GM19023 (cell line): ENCODE measurements around the gene SAP30BP.

ENCODE experiments used
- ATAC-seq: cut with Tn5 transposase; IDR thresholded peaks from one replicate; pipeline ENCODE4 v1.9.1; 2021; ENCODE audit warnings: mild to moderate bottlenecking, moderate library complexity; ENCODE audit not compliant: unreplicated experiment

Gene SAP30BP

GRCh38 chr17:75684249-75684648, 17.1 kb downstream of the SAP30BP start:
- ATAC-seq, result no peak

- ATAC-seq, result no peak
Measured at GRCh38 chr17:75684924-75685323, 17.8 kb downstream of the SAP30BP start.

DNA sequence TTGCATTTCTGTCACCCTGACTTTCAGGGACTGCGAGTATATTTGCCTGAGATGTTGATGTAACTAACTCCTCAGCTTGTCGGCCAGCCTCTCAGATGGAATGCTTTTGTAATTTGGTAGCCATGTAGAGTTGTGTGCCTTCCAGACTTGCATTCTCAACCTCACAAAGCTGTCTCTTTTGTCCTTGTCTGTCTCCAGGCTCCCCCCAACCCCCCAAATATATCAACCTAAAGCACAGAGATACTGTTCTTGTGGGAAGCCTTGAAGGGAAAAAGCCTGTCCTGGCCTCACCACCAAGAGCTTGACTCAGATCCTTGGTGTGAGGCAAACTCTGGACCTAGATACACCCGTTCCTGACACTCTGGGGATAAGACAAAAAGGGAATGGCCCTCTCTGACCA, 18.4 kb downstream of the SAP30BP start:
- no peak for ATAC-seq

GRCh38 chr17:75688209-75688825, 21.2 kb downstream of the SAP30BP start:
- ATAC-seq, result no peak

- no peak for ATAC-seq
Measured at GRCh38 chr17:75689441-75689873, 22.3 kb downstream of the SAP30BP start.

- no peak for ATAC-seq
Measured at GRCh38 chr17:75691371-75691791, 24.2 kb downstream of the SAP30BP start.

GRCh38 chr17:75691801-75692626, 24.9 kb downstream of the SAP30BP start:
- ATAC-seq, result no peak

DNA sequence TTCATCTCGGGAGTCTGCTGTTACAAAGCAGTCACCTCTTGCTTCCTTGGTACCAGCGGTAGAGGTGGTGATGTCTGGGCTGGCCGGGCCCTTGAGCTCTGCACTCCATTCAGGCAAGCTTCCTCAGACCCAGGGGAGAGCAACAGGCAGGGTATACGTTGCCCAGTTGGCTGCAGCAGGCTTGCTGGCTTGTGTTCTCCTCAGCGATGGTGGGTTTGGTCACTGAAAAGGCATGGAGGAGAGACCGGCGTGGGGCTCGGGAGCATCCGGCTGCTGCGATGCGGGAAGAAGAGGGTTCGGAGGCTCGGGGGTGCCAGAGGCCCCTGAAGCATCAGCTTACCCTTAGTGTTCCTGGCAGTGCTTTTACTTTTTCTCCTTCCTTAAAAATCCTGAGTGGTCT, 25.8 kb downstream of the SAP30BP start:
- ATAC-seq, result no peak

- no peak for ATAC-seq
Measured at GRCh38 chr17:75693500-75694481, 26.7 kb downstream of the SAP30BP start.

GRCh38 chr17:75694536-75694935, 27.4 kb downstream of the SAP30BP start:
- ATAC-seq, result no peak

GRCh38 chr17:75695141-75695829, 28.1 kb downstream of the SAP30BP start:
- ATAC-seq, result no peak

DNA sequence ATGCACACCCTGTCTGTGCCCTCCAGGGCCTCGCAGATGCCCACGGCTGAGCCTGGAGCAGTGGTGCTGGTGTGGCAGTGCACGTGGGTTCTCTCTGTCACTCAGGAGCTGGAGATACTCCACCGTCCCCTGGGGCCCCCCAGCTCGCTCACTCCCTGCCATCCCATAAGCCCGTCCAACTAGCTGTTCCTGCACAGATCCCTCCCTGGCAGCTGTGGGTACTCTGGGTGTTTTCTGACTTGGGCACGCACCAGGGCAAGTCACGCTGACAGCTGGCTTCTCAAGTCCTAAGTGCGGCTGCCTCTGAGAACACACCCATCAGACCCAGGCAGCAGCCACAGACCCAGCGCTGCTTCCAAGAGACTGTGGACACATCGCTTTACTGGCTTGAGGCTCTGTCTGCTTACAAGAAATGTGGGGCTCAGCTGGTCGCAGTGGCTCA, 28.7 kb downstream of the SAP30BP start:
- no peak for ATAC-seq

GRCh38 chr17:75697651-75698291, 30.6 kb downstream of the SAP30BP start:
- no peak for ATAC-seq

GRCh38 chr17:75698659-75699058, 31.5 kb downstream of the SAP30BP start:
- ATAC-seq, result no peak

DNA sequence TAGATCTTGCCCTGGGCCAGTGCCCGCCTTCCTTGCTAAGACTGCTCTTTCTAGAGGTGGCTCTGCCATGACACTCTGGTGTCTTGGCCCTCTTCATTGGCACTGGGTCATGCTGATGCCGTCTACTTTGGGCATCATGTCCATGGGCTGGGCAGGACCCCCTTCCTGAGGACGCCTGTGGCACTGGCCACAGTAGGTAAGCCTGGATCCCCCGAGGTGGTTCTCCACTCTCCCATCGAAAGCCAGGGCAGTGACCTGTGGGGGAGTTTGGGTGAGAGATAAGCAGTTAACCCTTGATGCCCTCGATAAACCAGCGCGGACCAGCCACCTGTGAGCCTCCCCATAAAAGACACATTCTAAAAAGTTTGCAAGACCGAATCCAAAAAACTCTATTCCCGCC, 34.1 kb downstream of the SAP30BP start:
- no peak for ATAC-seq

- no peak for ATAC-seq
Measured at GRCh38 chr17:75703191-75703590, 36.1 kb downstream of the SAP30BP start.

DNA sequence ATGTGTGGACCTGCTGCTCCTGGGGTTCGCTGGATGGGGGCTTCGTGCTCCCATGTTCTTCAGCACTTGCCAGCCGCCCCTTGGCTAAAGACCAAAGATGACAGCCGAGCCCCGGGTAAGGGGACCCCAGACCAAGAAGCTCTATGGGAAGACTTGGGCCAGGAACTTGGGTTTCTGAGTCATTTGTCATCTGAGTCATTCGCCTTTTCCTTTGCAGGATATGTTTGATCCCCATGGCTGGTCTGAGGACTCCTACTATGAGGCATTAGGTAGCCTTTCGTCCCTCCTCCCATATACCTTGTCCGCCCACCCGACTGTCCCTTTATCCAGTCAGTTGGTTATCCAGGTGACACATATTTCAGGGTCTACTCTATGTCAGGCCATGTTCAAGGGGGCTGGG, 36.5 kb downstream of the SAP30BP start:
- ATAC-seq, result no peak

DNA sequence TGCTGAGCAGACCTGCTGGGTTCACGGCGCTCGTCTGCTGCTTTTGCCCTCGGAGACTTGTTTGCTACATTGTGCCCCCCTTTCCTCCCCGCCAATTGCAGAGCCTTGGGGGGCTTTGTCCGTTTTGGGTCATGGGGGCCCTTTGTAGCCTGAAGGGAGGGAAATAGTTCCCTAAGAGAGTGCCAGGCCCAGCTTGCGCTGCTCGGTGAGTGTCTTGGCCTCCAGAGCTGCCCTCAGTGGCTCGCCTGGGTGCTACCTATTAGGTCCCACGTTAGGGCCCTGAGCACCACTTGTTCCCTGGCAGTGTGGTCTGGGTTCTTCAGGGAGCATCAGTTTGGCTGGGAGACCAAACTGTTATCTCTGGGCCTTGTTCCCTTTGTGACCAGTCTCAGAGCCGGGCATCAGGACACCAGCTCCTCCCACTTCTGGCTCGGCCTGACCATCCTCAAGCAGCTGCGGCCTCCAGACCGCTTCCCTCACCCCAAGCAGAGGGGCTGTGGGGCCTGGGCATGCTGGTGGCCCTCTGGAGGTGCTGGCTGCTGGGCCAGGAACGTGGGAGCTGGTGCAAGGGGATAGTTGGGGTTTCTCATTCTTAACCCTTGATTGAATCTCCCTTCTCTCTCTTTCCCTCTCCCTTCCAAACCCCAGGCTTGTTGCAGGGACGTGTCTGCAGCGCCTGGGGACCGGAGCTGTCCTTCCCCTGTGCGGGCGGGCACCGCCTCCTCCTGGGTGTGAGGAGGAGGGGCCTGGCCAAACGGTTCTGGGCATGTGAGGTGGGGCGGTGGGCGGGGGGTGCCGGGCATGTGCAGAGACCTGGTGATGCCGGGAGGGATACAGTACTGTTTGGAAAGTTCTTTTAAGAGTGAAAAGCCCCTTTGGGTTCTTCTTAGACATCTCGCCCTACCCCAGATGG, 38.1 kb downstream of the SAP30BP start:
- no peak for ATAC-seq
